SJSA1 (cell line): ENCODE measurements around the gene BTBD1. TPM values are rescaled to one million over a fixed set of nuclear protein-coding genes. Genes with fewer than 3 reads are reported as not detected.
"Not testable (repeated sequence)": the region's sequence is repeated elsewhere in the genome, so short reads cannot be mapped to it uniquely, and the experiment has no call there.

ENCODE experiments used
- DNase-seq, 2 experiments: peaks; one replicate each; pipeline ENCODE4 v3.0.0-alpha.2; 2015 to 2020; ENCODE audit warnings: low spot score in 2 of 2, low read depth in 1 of 2
- H3K27ac ChIP-seq: fragments of 250-450 bp; sonication (Bioruptor Pico); 2 replicates; pipeline ENCODE4 v1.5.1; 2020; ENCODE audit warnings: mild to moderate bottlenecking, moderate library complexity
- H3K27me3 ChIP-seq: fragments of 250-450 bp; sonication (Bioruptor Pico); replicated peaks from 2 replicates; pipeline ENCODE4 v1.5.1; 2020; ENCODE audit warnings: mild to moderate bottlenecking, moderate library complexity
- H3K36me3 ChIP-seq: fragments of 250-450 bp; sonication (Bioruptor Pico); 2 replicates; pipeline ENCODE4 v1.5.1; 2020; ENCODE audit warnings: mild to moderate bottlenecking
- H3K4me1 ChIP-seq: fragments of 250-450 bp; sonication (Bioruptor Pico); replicated peaks from 2 replicates; pipeline ENCODE4 v1.6.1; 2021; ENCODE audit warnings: mild to moderate bottlenecking
- H3K4me3 ChIP-seq: fragments of 250-450 bp; sonication (Bioruptor Pico); 2 replicates; pipeline ENCODE4 v1.5.1; 2020; ENCODE audit warnings: mild to moderate bottlenecking
- H3K9me3 ChIP-seq: fragments of 250-450 bp; sonication (Bioruptor Pico); replicated peaks from 2 replicates; pipeline ENCODE4 v1.5.1; 2020; ENCODE audit warnings: mild to moderate bottlenecking
- total RNA-seq: library from RNA; depleted of rRNA; stranded (reverse); fragments of >200 nt; shearing (Covaris generic); gene quantifications from 2 replicates; pipeline ENCODE4 v1.2.3, GENCODE V29; 2014

The BTBD1 gene
- total RNA-seq, 1 experiment from 2014 or later: 122 TPM

DNA sequence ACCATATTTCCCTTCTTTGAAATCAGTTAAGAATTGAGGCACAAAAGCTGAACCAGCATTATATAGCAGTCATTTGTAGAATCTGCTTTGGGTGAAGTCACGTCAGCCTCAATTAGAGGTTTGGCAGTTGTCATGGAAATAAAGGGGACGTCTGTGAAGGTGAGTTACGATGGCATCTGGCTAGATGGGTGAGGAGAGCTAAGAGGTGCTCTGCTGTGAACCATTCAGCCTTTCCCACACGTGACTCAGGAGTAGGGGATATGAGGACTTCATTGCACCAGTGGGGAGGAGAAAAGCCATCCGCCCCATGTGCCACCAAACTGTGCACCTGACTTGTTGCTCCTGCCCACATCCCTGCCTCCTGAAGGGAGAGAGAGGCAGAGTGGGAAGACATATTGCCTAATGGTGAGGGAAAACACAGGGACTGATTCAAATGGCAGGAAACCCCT lies 52.8 kb downstream of the BTBD1 start:
- peak in 1 of 2 experiments; percentile 23 for DNase-seq
- Histone ChIP-seq H3K27ac (no peak overlapping the region), H3K27me3 (no peaks in the 10 kb centered on the region), H3K36me3 (peaks cover 37% of the 10 kb centered on the region), H3K4me3 (no peak overlapping the region), H3K4me1 (peaks cover 13% of the 10 kb centered on the region), H3K9me3 (0 out of 2 replicates have a peak, but pooled peaks cover 3% of the 10 kb centered on the region)

DNA sequence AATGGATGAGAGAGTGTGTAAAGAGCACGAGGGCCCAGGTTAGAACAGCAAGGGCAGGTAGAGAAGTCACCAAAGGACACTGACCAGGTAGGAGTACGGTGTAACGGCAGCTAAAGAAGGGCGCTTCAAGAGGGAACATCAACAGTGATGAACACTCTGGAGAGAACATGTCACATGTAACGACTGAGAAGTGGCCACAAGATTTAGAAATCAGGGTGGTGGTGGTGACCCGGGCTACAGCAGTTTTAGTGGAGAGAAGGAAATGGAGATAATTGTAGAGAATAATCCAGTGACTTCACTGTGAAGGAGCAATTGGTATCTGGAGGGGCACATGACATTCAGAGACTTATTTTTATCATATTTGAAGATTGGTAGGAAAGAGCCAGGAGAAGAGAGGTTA lies 54.4 kb downstream of the BTBD1 start:
- Histone ChIP-seq H3K27ac (no peak overlapping the region), H3K36me3 (peaks cover 36% of the 10 kb centered on the region), H3K4me3 (no peak overlapping the region), H3K4me1 (peaks cover 13% of the 10 kb centered on the region), H3K27me3 (no peaks in the 10 kb centered on the region), H3K9me3 (0 out of 2 replicates have a peak, but pooled peaks cover 3% of the 10 kb centered on the region)
- peak in 1 of 2 experiments; percentile 10 for DNase-seq

DNA sequence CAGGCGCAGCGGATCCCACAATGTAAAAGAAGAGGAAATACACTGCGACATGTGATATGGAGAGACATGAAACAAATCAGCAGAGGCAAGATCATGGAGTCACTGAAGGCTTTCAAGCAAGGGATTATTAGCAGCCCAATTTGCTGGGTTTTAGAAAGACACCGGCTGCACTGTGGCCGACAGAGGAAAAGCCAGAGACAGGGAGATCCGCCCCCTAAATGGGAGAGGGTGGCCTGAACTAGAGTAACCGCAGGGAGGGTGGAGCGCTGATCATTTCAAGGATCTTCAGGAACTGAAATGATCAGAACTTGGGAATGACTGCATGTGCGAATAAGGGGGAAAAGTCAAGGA lies 55.0 kb downstream of the BTBD1 start:
- H3K4me3 ChIP-seq: peak overlapping the region; percentile 90
- H3K9me3 ChIP-seq: 0 out of 2 replicates have a peak, but pooled peaks cover 3% of the 10 kb centered on the region
- H3K4me1 ChIP-seq: peaks cover 13% of the 10 kb centered on the region
- H3K27me3 ChIP-seq: no peaks in the 10 kb centered on the region
- DNase-seq: peak in 1 of 2 experiments; percentile 36
- H3K27ac ChIP-seq: peak overlapping the region; percentile 10; the same call in 1 of the 2 replicates
- H3K36me3 ChIP-seq: peaks cover 36% of the 10 kb centered on the region

DNA sequence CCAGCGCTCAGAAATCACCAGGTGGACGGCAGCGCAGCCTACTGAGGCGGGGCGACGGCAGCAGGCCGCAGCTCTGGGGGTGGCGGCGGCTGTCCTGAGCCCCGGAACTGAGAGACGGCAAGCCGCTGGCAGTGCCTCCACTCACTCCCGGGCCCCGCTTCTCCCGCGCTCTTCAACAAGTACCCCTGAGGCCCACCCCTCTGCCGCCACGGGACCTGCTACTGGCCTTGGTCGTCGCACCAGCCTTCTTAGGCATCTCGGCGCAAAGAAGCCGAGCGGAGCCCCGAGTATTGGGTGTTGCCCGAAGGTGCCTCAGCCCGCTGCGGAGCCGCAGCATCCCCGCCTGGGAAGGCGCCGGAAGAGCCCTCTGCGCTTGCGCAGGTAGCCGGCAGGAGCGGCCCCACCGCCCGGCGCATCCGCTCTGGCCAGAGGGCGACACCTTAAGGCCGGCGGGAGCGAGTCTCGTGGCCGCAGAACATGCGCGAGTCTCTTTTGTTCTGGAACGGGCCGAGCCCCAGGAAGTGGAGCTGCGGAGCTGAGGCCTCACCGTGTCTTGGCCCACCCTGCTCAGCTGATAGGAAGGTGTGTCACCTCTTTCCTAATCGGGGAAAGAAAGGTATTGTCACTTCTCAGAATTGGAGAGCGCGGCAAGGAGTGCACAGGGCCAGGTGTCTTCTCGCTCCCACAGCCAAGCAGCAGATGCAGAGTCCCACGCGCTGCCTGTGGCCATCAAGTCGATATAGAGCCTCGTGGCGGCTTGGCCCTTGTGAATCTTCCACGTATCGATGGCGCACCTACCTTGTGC lies 55.6 kb downstream of the BTBD1 start, which contains the start of gene C15orf40:
Gene C15orf40, minus strand, starts transcription at position 369 of the 805 bp plus-strand sequence. Its CDS starts 32 bp downstream, at position 337.
- peak within 1 kb of the TSS; percentile 90 for H3K4me3 ChIP-seq
- peaks cover 13% of the 10 kb centered on the region for H3K4me1 ChIP-seq
- 0 out of 2 replicates have a peak, but pooled peaks cover 3% of the 10 kb centered on the region for H3K9me3 ChIP-seq
- peak; percentile 90 to 91 for DNase-seq
- H3K27me3 ChIP-seq: no peaks in the 10 kb centered on the region
- H3K27ac ChIP-seq: peak within 1 kb of the TSS; percentile 24
- peaks cover 39% of the 10 kb centered on the region for H3K36me3 ChIP-seq

DNA sequence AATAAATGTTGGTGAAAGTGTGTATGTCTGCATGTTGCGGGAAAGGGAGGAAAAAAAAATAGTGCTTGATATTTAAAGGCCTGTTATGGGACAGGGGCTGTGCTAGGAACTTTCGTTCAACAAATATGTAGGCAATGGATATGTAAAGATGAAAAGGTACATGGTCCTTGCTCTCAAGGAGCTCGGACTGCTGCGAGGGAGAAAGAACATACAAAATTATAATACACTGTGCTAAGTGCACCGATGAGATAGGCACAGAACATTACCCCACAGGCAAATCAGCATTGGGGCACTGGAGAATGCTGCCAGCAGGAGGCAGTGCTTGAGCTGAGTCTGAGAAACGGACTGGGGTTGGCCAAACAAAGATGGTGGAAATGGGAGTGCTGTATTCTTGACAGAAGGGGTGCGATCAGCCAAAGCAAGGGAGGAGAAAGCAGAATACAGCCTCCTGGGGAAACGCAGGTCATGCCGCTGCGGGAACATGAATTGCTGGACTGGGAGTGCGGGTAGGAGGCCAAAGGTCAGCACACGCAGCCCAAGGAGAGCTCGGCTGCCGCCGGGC lies 56.3 kb downstream of the BTBD1 start:
- DNase-seq: peak; percentile 68 to 69
- Histone ChIP-seq H3K36me3 (peaks cover 40% of the 10 kb centered on the region), H3K27me3 (no peaks in the 10 kb centered on the region), H3K4me3 (peak overlapping the region; percentile 90), H3K4me1 (peaks cover 13% of the 10 kb centered on the region), H3K27ac (peak overlapping the region; percentile 24), H3K9me3 (0 out of 2 replicates have a peak, but pooled peaks cover 3% of the 10 kb centered on the region)

DNA sequence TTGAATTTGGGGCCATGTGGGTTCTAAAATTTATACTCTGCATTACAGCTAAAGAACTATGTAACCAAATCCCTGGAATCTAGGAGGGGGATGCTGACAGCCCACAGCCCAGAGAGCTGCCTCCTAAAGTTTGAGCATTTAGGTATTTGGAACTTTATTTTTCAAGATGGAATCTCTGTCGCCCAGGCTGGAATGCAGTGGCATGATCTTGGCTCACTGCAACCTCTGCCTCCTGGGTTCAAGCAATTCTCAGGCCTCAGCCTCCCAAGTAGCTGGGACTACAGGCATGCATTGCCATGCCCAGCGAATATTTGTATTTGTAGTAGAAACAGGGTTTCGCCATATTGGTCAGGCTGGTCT lies 66.4 kb downstream of the BTBD1 start:
- H3K27me3 ChIP-seq, DNase-seq, H3K9me3 ChIP-seq, H3K27ac ChIP-seq, H3K4me3 ChIP-seq: not testable (repeated sequence)
- Histone ChIP-seq H3K36me3 (peaks cover 11% of the 10 kb centered on the region), H3K4me1 (peaks cover 12% of the 10 kb centered on the region)

DNA sequence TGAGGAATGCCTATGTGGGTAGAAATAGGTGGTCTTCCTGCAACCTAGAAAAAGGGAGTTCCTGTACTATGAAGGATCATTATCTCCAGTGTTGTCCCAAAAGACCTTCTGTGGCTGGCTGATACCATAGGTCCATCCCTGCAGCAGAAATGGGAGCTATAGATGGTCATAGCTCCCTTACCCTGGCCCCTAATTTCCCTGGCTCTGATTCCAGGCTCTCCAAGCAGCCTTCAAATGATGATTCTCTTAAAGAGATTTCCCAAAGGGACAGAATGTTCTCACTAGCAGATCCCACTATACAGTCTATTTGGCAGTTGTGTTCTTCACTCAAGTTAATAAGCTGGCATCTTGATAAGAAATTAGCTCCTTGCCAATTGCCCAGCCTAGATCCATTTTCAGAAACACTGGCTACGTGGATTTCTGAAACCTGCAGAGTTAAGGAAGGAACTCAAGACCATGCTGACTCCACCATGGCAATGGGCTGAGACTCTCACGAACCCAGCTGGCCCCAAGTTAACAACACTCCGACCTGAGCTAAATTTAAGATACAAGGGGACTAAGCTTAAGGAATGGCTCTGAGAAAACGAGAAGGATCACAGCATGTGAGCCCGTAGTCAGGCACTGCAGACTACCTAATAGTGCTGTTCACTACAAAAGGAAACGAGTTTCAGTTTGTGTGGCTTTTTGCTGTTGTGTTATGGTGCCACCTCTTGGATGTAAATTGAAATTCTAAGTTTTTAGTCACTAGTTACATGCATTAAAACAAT lies 67.0 kb downstream of the BTBD1 start:
- peak overlapping the region; percentile 26 for H3K4me3 ChIP-seq
- H3K27ac ChIP-seq: peak overlapping the region; percentile 1; the same call in 1 of the 2 replicates
- H3K9me3 ChIP-seq: no peaks in the 10 kb centered on the region
- DNase-seq: peak; percentile 32 to 57
- H3K36me3 ChIP-seq: peaks cover 6% of the 10 kb centered on the region; the same call in 1 of the 2 replicates
- peaks cover 12% of the 10 kb centered on the region for H3K4me1 ChIP-seq
- H3K27me3 ChIP-seq: no peaks in the 10 kb centered on the region

DNA sequence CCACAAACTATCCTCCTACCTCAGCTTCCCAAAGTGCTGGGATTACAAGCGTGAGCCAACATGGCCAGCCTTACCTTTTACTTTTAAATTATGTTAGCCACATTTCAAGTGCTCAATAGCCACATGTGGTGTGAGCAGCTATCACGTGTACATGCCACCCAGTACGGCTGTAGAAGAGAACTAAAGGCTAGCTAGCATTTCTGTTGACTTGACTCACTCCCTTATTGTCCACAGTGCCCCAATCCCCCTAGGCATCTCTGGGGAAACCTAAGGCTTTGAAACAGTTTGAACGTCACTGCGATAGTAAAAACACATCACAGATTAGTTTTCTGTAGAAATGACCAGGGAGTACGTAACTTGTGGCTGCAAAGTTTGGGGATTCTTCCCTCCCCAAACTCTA lies 67.6 kb downstream of the BTBD1 start:
- Histone ChIP-seq H3K4me1 (peaks cover 12% of the 10 kb centered on the region), H3K9me3 (no peaks in the 10 kb centered on the region), H3K4me3 (no peak overlapping the region), H3K36me3 (no peaks in the 10 kb centered on the region), H3K27ac (peak overlapping the region; percentile 1; the same call in 1 of the 2 replicates), H3K27me3 (no peaks in the 10 kb centered on the region)
- peak; percentile 31 to 51 for DNase-seq

DNA sequence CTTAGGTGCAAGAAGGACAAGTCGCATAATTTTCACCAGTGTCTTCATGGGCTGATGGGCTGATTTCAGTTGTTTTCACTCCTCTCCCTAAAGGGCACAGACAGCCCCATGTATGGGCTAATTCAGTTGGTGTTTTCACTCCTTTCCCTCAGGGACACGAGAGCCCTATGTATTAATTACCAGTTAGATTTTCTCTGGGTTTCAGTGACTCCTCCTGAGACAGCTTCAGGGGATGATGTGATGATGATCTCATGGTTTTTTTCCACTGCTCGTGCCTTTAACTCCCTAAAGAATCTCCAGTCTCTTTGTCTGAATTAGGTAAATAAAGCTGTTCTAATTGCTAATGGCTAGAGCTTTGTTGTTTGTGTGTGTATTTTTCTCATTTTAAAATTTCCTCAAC lies 71.1 kb downstream of the BTBD1 start:
- no peak overlapping the region for H3K27ac ChIP-seq
- no peak for DNase-seq
- H3K9me3 ChIP-seq: no peaks in the 10 kb centered on the region
- H3K4me3 ChIP-seq: no peak overlapping the region
- H3K27me3 ChIP-seq: no peaks in the 10 kb centered on the region
- H3K36me3 ChIP-seq: peaks cover 7% of the 10 kb centered on the region
- peaks cover 28% of the 10 kb centered on the region for H3K4me1 ChIP-seq

DNA sequence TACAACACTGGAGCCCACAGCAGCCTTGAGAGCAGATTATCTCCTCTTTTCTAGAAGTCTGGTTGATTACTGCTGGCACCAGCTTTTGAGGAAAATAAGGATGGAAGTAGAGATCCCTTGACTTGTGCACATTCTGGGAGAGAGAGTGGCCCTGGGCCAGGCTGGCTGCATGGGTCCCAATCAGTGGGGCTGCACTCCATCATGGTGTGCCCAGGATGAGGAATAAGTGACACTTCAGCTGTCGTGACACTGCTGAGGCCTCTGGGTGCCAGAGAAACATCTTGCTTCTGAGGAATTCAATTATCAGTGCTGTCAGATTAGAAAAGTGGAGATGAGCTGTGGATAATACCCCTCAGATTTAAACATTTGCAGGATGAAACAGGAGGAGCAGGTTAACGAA lies 72.0 kb downstream of the BTBD1 start:
- DNase-seq: peak in 1 of 2 experiments; percentile 25
- Histone ChIP-seq H3K36me3 (peaks cover 13% of the 10 kb centered on the region), H3K4me3 (no peak overlapping the region), H3K4me1 (peaks cover 26% of the 10 kb centered on the region), H3K27ac (no peak overlapping the region), H3K27me3 (no peaks in the 10 kb centered on the region), H3K9me3 (no peaks in the 10 kb centered on the region)

DNA sequence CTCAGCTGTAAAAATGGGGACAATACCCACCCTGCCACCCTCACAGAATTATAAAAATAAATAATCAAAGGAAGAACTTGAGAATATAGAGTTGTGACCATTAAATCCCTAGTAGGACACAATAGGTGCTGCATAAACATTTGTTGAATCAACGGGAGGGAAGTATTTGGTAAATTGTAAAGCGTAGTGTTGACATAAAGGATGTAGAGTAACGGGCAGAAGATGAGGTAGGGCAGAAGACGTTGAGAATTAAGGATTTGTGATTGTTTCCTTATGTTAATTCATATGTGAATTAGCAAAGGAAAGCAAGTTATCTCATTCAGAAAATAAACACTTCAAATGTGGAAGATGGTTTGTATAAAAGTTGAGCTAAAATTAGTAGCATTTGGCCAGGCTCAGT lies 73.9 kb downstream of the BTBD1 start:
- no peak overlapping the region; the same call in 1 of the 2 replicates for H3K27ac ChIP-seq
- H3K4me3 ChIP-seq: no peak overlapping the region
- peak in 1 of 2 experiments; percentile 82 for DNase-seq
- H3K9me3 ChIP-seq: no peaks in the 10 kb centered on the region
- H3K4me1 ChIP-seq: peaks cover 16% of the 10 kb centered on the region
- no peaks in the 10 kb centered on the region for H3K27me3 ChIP-seq
- peaks cover 24% of the 10 kb centered on the region for H3K36me3 ChIP-seq

DNA sequence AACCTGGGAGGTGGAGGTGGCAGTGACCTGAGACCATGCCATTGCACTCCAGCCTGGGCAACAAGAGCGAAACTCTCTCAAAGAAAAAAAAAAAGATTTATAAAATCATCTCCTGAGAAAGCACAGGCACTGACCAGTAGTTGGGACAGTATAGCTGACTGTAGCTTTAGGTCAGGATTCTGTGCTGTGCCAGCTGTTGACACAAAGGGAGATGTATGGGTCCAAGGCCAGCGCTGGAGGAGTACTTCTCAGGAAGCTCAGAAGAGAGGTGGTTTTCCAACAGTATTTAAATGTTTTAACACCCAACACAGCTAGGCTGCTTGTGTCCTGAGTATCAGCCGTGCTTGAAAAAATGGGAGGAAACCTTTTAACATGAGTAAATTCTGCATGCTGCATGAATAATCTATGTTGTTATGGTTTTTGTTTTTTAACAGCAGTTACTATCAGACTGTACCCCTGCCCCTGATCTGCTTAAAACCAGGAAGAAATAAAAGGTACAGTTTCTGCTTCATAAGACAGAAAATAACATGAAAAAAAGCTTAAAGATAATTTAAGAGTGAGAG lies 74.5 kb downstream of the BTBD1 start:
- H3K27me3 ChIP-seq: no peaks in the 10 kb centered on the region
- no peak for DNase-seq
- H3K9me3 ChIP-seq: no peaks in the 10 kb centered on the region
- H3K36me3 ChIP-seq: peaks cover 29% of the 10 kb centered on the region
- peak overlapping the region; percentile 31 for H3K27ac ChIP-seq
- H3K4me3 ChIP-seq: no peak overlapping the region
- peaks cover 16% of the 10 kb centered on the region for H3K4me1 ChIP-seq

DNA sequence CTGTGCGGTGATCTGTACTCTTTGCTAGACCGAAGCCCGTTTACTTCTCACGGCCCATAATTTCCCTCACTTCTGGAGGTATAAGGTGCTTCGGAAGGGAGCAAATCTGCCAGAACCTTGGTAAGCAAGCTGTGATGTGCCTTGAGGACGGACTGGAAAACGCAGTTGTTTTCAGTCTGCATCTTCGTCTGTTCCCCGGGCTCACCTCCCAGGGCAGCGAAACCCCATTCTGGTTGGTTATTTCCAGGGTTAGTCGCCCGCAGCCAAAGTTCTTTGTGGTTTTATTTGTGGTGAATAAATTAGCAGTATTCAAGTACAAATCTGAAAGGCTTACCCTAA lies 80.6 kb downstream of the BTBD1 start:
- Histone ChIP-seq H3K27ac (peak overlapping the region; percentile 31), H3K9me3 (no peaks in the 10 kb centered on the region), H3K36me3 (peaks cover 32% of the 10 kb centered on the region), H3K4me1 (peaks cover 12% of the 10 kb centered on the region), H3K4me3 (peak overlapping the region; percentile 64), H3K27me3 (no peaks in the 10 kb centered on the region)
- DNase-seq: no peak
